OCI-LY1 (cell line): Measurements from ENCODE around the gene PLEKHH3.

Experiments
- CTCF ChIP-seq: fragments of 200-600 bp; sonication (generic), shearing (Covaris generic); IDR thresholded peaks from 2 replicates; pipeline ENCODE4 v1.5.1; 2017; ENCODE audit warnings: mild to moderate bottlenecking, antibody characterized with exemption, low read length, moderate library complexity, mixed read lengths
- EZH2 ChIP-seq: fragments of 200-600 bp; sonication (generic), shearing (Covaris generic); IDR thresholded peaks from 2 replicates; pipeline ENCODE4 v1.8.0; 2017; ENCODE audit warnings: borderline replicate concordance, mixed run types, mild to moderate bottlenecking, antibody characterized with exemption, low read length, moderate library complexity, mixed read lengths

- TF ChIP-seq CTCF (no peak), EZH2 (no peak)
Measured at GRCh38 chr17:42725143-42725542, 48.3 kb upstream of the PLEKHH3 start.
